GM18517 (cell line): ENCODE data around the gene TPCN1.

ENCODE experiments used
- ATAC-seq: cut with Tn5 transposase; IDR thresholded peaks from one replicate; pipeline ENCODE4 v1.9.1; 2021; ENCODE audit warnings: mild to moderate bottlenecking, moderate library complexity; ENCODE audit not compliant: unreplicated experiment

Gene TPCN1

DNA sequence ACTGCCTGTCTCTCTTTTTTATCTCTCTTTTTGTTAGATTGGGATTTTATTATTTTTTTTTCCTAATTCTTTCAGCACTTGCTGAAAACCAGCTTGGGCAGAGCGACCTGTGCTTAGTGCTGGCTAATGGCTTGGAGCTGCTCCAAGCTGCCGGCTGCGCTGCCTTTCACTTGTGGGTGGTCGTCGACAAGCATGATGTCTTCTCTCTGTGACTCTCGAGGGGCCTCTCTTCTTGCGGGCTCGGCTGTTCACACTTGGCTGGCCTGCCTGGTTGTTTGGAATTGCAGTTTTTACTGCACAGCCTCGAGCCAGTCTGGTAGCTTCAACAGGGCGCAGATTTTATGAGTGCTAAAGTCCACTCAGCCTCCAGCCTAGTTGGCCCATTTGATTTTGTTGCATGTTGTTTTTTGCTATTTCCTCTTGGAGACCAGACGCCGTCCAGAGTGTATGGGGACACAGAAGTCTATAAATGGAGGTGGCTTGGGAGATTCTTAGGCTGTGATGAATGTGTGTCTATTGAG is 18.6 kb downstream of the TPCN1 start:
- no peak for ATAC-seq

DNA sequence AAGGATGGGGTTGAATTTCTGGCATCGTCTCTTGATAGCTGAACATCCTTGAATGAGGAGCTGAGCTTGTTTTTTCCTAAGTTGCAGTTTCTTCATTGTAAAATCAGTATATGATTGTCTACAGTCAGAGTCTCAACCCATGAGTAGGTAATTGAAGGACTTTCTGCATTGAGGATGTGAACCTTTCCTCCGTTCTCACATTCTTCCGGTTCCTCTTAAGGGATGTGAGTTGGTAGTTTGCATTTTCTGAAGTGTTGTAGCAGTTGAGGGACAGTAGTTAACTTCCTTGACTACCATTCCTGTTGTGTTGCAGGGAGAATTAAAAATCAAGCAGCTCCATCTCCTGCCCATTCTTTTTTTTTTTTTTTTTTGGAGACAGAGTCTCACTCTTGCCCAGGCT is 19.1 kb downstream of the TPCN1 start:
- ATAC-seq: no peak

DNA sequence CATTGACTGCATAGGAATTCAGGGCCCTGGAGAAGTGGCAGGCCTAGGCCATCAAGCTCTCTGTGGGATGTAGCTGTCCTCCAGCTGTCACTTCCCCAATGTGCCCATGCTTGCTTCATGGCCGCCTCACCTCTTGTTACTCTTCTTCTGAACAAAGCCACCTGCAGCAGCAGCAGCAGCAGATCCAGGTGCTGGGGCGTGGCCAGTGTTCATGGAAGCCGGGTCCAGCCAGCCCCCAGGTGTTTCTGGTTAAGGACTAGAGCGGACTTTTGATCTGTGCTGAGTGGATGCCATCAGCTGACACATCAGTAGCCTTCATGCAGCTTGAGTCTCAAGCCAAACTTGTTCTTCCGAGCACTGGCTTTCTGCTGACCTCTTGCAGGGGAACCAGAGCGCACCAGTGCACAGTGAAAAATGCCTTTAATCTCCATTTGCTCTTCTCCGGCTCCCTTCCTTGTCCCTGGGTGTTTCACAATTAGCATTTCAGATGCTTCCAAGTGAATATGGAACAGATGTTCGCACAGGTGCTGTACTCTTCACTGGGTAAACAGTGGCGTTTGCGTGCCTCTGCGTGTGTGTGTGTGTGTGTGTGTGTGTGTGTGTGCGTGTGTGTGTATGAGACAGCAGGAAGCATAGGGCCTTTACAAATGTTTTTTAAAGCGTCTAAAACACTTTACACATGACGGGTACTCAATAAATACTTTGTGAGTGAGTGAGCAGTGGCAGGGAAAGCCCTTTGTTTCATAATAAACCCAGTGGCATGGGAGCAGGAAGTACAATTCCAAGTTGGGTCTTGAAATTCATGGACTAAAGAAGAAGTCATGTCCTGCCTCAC is 20.1 kb downstream of the TPCN1 start:
- ATAC-seq: no peak

DNA sequence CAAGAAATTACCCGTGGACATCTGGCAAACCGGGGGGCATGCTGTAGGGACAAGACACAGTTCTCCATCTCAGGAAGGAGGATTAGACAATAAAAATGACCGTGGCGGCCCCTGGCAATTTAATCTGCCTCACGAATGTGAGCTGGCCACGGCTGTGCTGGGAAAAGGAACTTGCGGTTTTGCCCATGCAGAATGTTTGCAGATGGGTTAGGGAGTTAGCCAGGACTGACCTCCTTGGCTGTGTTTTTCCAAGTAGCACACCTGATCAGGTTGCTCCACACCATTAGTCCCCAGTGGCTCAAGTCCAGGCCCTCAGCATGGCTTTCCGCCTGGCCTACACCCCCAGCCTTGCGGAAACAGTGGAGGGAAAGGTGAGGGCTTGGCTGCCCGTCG is 20.8 kb downstream of the TPCN1 start:
- ATAC-seq: no peak

DNA sequence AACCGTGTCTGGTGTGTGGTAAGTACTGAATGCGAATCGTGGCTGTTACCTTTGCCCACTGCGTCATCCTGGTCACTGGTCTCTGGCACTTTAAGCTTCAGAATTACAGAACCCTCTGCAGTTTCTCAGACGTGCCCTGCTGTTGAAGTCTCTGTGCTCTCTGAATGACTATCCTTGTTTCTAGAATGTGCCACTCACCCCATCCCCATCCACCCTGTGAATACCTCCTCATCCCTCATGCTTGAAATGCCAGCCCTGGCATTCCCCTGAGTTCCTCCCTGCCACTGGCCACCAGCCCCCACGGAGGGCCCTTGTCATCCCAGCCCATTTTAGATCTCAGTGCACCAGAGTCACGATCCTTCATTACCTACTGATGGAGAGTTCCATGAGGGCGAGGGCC is 21.3 kb downstream of the TPCN1 start:
- no peak for ATAC-seq

DNA sequence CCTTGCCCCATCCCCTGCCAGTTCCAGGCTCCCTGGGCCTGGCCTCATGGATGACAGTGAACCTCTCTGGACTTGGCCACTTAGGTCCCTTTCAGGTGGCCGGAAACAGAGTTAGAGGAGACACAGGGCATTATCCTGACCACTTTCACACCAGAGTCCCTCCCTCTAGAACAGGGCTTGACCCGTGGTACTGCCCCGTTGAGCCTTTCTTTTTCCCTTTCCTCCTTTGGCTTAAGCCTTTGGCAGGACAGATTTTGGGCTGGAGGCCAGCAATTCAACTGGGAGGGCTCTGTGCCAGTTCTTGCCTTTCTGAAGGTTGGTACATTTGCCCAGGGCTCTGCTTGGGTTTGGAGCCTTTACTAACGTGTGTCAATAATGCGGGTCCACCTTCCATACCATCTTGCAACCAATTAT is 22.8 kb downstream of the TPCN1 start:
- ATAC-seq: no peak

DNA sequence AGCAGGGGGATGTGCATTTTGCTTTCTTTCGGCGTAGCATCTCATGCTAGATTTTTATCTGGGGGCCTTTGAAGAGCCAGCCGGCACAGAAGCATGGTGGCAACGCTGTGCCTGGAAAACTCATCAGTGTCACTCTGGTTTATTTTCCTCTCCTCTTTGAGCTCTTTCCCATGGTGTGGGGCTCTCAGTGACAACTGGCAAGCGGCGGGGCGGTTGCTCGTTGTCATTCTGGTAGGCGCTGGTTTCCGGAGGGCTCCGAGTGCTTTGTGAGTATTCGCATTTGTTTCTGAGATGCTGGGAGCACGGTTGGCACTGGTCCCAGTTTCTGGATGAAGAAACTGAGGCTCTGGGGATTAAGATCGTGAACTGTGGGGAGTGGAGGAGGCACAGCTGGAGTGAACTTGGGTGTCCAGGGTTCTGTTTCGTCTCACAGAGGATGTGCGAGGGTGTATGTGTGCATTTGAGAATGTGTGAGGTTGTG is 23.3 kb downstream of the TPCN1 start:
- no peak for ATAC-seq

DNA sequence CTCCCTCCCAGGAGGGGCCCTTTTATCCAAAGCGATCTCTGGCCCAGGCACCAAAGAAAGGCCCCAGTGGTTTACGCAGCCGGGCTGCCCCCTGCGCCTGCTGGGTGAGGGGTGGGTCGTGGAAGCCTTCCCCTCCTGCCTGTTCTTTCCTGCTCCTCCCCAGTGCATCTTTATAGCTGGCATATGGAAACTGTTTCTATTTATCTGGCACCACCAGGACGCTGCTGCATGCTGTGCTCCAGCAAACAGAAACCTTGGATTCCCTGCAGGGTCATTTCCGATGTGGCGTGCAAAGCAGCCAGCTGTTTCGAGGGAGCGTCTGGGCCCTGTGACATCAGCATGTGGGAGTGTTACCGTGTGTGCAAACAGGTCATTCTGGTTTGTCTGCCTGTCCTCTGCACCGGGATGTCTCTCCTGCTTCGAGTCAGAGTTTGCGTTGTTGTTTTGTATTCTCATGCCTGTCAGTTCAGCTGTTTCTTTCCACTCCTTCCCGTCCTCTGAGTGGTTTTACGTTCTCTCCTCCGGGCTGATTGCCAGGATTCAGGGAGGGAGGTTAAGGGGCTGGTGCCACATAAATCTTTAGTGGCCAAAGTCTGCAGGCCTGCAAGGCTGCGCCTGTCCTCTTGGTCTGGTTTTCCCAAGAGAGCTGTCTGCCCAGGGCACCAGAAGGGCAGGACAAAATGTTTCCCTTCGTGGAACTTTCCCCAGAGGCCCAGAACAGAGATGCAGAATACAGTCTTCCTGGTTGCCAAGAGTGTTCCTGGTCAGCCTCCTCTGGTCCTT is 24.6 kb downstream of the TPCN1 start:
- no peak for ATAC-seq

DNA sequence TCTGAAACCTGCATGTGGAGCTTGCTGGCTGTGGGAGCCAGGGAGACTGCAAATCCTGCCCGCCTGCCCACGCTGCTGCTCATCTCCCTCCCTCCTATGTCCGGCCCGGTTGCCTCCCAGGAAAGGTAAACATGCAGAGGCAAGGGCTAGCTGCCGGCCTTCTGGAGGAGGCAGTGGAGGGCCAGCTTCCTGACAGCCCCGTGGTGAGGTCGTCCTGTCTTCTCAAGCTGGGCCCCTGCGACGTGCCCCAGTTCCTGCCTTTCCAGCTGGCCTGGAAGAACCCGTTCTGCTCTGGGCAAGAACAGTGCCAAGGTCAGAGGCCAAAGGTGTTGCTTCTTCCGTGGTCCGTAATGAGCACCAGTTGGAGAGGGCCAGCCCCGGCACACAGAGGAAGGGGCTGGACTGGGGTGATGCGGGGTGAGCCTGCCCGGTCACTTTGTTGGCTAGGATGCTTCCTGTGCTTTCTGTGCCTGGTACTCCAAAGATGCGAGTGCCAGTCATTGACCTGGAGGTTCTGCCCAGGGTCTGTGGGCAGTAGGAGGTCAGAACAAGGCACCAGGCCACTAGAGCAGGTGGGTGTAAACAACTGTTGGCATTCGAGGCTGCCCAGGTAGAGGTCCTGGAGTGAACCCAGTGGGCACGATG is 25.3 kb downstream of the TPCN1 start:
- no peak for ATAC-seq

DNA sequence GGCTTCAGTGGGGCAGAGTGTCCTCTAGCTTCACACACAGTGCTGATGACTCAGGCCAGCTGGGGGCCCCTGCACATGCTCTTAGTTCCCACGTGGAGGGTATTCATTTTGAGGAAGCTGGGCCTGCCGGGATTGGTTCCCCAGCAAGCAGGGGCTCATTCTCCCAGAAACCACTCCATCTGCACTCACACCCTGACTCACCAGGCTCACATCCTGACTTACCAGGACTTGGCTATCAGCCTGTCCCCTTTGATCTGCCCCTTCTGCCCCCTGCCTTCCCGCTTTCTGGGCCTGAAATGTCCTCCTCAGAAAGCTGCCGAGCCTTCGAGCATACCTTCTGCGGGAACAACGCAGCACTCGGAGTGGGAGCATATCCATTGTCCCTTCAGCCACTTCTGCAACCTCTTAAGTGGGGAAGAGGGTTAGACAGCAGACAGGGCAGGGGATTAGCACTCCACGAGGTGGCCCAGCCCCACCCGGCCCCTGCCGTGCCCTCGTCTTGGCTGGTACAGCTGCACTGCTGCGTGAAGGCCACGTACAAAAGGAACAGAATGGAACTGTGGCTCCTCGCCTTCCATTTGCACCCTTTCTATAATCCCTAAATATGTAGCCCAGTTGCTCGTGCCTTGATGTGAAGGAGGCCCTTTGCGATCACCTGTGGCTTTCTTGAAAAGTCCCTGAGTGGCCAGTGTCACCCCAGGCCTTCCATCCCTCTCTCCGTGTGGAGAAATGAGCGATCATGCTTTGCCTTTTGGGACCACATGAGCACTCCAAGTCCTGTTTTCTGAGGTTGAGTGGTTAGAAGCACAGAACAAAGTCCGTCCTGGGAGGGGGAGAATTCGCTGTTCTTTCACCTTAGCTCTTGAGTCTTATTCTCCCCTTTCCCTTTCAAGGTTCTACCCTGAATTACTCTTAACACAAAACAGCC is 26.1 kb downstream of the TPCN1 start:
- ATAC-seq: no peak

DNA sequence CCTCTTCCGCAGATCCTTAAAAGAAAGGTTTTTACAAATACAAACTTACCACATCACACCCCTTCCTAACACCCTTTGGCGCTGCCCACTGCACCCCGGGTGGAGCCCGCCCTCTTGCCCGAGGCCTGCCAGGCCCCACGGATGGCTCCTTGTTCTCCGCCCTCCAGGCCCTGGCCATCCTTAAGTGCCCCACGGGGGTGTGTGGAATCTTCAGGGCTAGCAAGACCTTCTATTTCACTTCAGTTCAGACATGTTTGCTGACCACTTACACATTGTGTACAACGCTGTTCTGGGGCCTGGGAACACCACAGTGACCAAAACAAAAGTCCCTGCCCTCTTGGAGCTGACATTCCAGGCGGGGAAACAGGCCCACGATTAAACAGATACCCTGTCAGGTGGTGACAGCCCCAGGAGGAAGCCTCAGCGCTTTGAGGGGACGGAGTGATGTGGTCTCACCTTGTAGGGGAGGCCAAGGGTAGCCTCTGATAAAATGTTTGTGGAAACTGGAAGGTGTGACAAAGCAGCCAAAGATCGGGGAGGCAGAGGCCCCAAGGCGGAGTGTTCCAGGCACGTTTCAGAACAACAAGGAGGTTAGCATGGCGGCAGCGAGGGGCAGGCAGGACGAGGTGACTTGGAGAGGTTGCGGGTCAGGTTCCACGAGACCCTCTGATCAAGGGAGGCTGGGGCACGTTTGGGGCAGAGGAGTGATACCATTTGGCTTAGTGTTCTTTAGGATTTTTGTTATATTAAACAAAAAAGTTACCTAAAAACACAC is 27.0 kb downstream of the TPCN1 start:
- no peak for ATAC-seq

DNA sequence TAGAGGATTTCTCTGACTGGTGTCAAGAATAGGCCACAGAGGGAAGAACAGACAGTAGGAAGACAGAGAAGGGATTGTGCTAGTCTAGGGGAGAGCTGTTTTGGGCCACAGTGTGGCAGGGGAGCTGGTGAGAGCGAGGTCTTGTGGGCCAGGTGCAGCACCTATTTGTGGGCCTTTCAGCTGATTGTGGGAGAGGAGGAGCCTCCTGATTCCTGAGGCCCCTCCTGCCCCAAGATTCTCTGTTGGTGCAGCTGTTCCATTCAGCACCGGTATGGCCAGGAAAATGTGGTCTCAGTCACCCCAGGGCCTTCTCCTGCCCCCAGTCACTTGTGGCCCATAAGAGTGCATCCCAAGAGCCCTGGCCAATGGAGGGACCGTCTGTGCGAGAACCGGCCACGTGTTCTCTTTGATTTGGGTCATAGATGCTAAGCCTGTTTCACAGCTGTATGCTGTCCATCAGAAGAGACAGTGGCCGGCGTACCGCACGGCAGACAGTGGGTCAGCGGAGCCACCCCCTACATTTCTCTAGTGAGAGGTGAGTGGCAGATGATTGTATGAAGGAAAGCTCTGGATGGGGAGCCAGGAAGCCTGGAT is 27.7 kb downstream of the TPCN1 start:
- no peak for ATAC-seq

DNA sequence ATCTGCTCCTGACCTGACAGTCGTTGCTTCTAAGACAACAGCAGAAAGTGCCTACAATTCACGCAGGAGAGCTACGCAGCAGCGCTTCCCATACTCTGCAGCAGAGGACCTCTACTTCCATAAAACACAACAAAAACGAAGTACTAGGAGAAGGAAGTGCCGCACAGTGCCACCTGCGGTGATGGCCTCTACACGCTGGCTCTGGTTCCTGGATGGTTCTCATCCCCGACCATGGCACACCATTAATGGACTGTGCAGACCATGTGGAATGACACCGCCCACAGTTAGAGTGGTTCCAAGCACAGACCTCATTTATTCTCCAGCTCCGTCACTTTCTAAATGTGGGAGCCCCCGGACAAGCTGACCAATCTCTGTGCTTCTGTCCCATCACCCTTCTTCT is 28.3 kb downstream of the TPCN1 start:
- ATAC-seq: no peak

DNA sequence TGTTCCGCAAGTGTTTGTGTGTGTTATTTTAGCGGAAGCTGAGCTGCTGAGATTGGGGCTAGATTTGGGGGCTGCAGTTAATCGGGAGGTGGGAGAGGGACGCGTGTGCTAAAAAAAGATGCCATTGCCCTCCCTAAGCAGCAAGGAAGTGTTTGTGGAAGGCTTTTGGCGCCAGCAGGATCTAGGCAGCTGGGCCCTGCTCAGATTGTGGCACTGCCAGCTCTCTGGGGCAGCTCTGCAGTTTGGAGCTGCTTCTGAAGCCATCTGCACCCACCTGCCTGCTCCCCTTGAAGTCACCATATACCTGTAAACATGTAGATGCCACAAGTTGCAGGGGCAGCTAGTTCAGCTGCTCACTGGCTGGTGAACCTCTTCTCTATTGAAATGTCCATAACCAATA is 28.8 kb downstream of the TPCN1 start:
- no peak for ATAC-seq

DNA sequence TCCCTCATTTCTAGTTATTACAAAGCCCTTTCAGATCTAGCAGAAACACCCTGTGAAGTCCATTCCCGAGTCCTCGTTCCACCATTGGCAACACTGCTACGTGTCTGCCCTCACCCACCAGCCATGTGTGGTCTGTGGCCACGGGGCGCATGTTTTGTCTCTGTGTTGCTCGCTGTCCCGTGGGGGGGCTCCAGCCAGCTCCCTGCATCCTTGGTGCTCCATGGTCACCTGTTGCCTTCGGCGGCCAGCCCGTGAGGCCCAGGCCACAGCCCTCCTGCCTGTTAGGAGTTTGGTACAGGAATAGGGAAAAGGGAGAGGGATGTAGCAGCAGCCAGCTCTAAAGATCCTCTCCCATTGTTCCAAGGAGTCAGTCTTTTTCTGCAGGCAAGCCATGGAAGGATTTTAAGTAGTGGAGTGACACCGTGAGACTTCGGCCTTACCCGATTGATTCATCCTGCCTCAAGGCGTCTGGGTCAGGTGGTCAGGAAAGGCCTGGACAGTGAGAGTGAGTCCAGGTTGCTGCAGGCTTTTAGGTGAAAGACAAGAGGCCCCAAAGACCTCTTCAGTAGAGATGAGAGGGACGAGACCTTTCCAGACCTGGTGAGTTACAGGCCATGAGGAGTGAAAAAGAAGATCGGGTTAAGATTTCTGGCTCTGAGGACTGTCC is 30.3 kb downstream of the TPCN1 start:
- no peak for ATAC-seq

DNA sequence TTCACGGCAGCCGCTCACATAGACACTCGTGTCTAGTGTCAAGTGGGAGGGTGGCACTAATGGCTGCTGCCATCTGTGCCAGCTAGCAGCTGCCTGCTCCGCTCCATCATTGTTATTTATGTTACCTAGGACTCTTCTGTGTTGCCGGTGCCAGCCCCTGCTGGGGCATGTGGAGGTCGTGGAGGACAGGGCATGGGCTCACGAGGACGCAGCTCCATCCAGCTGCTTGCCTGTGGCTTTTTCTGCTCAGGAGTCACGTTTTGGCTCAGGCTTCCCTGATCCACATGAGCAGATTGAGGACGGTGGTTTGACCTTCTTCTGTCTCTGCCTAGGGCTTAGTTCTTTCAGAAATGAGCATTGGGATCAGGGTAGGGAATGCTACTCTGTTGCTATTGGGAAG is 31.2 kb downstream of the TPCN1 start:
- ATAC-seq: no peak

DNA sequence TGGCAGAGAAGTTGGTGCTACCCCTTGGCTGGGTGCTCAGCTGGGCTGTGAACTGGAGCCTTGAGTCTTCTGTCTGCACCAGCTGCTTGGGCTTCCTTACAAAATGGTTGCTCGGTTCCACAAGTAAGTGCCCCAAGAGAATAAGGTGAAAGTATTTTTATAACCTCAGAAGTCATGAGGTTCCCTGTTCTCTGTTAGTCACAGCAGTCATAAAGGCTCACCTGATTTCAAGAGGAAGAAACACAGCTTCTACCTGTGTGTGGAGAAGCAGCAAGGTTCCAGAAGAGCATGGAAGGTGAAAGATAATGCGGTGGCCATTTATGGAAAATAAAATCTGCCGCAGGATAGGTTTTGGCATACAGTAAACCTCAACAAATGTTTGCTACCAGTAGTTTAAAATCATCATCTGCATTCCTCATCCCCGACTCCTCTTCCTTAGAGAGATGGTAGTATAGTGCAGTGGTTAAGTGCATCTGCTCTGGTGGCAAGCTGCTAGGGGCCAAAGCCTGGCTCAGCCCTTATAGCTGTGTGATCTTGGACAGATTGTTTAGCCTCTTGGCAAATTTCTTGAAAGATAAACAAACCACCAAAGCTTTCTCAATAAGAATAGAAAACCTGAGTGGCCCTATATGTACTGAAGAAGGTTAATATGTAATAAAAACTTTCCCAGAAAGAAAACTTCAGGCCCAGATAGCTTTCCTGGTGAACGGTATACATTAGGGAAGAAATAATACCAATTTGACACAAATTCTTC is 32.4 kb downstream of the TPCN1 start:
- ATAC-seq: no peak

DNA sequence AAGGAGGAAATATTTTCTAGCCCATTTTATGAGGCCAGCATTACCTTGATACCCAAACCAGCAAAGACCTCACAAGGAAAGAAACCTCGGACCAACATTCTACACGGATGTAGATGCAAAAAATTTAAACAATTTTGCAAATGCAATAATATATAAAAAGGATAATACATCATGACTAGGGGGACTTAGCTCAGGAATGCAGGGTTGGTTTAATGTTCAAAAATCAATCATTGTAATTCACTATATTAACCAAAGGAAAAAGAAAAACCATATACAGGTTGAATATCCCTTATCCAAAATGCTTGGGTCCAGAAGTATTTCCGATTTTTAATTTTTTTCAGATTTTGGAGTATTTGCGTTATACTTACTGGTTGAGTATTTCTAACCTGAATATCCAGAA is 33.0 kb downstream of the TPCN1 start:
- no peak for ATAC-seq
